HG03135 (cell line): ENCODE measurements around the gene ADGRD1.

Experiments used
- ATAC-seq: cut with Tn5 transposase; IDR thresholded peaks from one replicate; pipeline ENCODE4 v1.9.1; 2021; ENCODE audit warnings: mild to moderate bottlenecking, moderate library complexity; ENCODE audit not compliant: unreplicated experiment

ADGRD1 gene

DNA sequence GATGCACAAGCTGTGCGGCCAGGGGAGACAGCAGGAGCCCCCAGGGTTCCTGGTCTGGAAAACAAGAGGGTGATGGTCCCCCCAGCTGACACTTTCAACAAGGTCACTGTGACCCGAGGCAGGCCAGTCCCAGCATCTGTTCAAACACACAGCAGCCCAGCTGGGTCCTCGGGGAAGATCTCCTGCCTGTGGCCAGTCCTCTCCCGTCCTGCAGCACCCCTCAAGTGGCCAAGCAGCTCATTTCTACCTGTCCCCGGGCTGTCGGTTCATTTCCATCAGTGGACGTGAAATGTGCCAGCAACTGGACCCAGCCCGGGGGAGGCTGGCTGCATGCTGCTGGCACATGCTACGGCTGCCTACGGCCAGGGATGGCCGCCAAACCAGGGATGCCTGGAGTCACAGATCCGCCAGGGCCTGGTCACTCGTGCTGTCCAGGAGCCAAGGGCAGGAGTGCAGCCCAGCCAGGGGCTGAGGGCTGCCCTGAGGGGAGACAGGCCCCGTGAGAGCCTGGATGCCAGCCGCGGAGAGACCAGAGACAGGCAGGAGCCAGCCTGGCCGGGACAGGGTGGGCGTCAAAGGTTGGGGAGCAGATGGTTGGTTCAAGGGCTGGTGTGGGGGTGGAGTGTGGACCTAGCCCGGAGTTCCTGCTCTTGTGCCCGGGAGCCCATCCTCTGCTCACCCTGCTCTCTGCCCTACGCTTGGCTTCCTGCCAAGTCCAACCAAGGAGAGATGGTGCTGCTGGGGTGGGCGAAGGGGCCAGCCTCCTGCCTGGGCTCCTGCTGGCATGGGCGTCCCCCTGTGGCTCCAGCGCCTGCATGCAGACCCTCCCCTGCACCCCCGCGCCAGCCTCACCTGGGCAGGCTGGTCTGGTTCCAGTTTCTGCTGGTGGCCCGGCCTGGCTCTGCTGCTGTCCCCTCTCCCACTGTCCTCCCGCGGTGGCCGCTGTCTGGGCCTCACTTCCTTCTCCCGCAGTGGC lies 143.8 kb downstream of the ADGRD1 start:
- ATAC-seq = no peak

DNA sequence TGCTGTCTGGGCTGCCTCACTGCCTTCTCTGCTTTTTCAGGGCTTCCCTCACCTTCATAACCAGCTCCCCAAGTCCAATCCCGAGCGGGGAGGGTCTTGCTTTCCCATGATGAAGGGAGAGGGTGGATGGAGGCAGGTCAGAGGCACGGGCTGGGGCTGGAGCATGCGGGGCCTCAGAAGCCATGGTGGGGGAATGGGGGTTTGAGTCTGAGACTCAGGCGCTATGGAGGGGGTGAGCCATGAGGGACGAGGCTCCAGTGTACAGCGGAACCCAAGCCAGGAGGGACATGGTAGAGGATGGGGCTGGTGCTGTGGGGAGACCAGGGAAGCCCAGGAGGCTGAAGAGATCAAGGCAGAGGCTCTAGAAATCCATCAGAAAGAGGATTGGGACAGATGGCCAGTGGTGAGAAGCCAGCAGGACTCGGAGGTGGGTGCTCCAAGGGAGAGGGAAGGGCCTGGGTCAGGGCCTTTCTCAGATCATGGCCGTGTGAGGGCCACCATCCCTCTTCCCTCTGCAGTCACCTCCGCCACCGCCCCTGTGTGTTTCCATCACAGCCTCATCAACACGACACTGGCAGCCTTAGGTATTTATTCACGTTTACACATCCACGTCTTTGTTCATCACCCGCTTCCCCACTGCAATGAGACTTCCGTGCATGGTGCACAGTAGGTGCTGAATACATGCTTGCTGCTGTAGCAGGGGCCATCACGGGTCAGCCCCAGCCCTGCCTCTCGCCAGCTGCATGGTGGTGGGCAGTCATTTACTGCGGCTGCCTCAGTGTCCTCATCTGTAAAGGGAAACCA lies 144.7 kb downstream of the ADGRD1 start:
- ATAC-seq = no peak

- no peak for ATAC-seq
Measured at GRCh38 chr12:131100031-131100674, 146.4 kb downstream of the ADGRD1 start.

DNA sequence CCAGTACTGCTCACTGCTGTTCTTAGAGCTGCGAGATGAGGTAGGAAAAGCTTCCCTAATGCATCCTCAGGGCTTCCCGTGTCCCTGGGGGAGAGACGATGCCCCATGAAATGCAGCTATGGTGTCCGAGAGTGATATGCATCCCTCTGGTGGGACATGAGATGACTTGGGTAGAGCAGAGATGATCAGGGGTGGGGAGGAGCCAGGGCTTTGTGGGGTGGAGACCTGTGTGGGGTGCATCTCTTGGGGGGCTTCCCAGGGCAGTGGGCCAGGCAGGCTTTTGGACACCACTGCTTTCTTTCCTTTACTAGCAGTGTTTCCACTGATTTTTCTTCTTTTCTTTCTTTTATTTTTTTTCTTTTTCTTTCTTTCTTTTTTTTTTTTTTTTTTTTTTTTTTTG lies 147.3 kb downstream of the ADGRD1 start:
- ATAC-seq = no peak

DNA sequence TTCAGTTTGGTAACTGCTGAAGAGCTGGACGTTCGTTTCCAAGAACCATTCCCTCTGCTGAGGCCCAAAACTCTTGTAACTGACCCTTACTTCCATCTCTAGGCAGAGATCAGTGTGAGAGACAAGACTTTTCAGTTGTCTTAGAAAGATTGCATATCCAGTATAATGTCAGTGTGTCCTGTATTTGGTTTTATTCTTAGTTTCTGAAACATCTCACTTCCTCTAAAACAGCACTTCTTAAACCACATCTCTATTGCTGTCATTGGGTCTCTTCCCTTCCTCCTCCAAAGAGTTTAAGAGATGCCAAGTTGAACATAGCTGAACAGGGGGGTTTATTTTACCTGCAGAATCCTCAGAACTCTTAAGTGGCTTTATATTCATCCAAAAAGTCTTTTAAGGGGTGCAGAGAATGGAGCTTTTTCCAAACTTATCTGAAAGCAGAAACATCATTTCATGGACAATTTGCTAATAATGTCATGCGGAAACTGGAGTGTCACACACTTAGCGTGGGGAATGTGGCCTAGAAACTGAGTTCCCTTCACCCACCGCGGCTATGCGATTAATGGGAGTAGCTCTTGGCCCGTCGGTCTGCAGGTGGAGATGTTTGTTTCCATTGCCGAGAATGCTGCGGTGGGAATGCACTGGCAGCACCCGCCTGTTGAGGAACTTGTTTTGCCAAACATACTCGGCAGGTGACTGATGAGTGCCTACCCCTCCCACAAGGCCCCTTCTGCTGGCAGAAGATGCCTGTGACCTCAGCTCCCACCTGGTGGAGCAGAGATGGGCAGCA lies 148.2 kb downstream of the ADGRD1 start:
- ATAC-seq = peak; percentile 81

DNA sequence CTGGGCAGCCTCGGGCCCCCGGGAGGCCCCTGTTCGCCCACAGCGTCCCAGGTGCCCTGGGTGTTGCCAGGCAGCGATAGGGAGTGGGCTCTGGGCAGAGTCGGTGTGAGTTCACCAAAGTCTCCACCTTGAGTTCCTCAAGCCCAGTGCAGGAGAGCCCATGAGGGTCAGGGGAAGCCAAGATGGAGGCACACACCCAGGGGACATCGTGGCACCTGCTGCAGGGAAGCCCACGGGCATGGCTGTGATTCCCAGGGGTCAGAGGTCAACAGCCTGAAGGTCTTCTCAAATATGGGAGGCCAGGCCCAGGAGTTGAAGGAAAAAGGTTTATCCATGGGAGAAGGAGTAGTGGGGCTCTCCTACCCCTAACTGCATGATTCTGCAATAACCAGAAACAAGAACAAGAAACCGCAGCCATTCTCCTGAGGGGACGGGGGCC lies 148.8 kb downstream of the ADGRD1 start:
- ATAC-seq = no peak

DNA sequence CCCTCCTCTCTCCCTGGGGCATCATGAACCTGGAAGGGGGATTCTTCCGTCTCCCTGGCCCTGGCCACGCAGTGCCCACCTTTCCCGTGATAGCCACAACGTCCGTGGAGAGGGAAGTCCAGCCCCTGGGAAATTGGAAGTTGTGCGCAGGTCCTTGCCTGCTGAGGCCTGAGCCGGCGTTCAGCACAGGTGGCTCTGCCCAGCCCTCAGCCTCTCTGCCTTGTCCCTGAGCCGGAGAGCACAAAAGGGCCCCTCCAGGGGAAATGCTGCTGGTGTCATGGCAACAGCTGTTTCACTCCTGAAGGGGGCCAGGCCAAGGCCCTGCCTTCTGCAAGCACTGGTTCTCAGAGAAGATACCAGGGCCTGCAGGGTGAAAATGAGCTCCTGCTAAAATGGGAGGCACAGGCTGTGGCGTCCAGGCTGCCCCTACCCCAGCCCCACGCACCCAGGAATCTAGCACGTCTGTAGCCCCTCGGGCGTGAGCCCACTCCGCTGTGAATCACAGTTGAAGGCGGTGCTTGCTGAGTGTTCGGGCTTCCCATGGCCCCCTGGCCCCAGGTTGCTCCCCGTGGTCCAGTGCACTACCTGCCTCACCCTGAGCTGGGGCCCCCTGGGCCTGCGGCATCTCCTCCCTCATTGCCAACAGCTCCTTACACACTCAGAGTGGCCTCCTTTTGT lies 149.4 kb downstream of the ADGRD1 start:
- no peak for ATAC-seq

DNA sequence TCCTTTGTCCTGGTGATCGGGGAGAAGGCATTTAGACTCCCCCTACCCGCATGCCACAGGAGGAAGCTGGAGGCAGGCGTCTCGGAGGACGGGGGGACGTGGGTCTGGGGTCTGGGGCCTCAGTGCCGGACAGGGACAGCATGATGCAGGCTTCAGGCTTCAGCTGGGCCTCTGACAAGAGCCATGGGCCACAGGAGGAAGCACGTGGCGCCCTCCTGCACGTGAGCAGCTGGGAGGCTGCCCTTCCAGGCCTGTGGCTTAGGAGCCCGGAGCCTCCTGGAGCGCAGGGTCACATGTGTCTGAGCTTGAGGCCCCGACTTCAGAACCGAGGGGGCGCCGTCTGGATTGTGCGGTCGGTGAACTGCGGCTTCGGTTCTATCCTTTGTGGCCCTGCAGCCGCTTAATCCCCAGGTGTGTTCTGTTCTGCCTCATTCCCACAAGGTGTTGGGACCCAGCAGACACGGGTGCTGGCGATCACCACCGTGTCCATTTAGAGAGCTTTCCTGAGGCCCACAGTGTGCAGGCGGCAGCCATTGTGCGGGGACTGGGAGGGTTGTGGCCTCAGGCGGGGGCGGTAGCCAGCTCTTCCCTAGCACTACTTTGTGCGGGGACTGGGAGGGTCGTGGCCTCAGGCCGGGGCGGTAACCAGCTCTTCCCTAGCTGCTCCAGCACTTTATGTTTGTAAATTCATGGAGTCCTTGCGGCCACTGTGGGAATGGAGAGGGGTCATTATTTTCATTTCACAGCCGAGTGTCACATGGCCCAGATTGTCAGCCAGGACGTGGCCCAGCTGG lies 150.2 kb downstream of the ADGRD1 start:
- ATAC-seq = no peak

DNA sequence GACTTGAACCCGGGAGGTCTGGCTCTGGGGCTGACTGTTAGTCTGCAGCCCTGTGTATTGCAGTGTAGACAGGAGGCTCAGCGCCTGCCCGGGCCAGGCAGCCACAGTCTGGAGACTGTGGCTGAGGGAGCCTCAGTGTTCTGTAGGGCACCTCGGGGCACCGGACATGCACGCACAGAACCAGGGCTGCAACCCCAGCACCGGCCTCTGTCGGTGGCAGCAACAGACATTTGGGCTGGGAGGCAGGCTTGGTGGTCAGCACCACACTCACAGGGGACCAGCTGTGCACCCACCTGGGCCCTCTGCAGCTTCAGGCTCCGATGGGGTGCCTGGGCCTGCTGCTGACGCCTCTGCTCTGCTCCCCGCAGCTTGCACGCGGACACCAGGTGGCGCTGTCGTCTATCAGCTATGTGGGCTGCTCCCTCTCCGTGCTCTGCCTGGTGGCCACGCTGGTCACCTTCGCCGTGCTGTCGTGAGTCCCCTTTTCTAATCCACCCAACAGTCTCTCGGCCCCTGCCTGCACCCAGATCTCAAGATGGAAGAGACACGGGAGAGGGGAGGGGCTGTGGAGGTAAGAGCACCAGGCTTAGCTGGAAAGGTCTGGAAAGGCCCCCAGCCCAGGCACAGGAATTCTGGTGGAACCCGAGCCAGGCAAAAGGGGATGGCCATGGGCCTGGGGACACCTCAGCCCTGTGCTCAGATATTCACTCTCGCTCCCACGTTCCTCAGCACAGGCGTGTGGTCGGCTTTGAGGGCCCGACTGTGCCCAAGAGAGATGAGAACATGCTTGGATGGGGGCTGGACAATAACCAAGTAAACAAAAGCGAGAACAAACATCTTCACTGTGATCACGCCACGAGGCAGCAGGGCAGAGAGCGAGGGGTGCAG lies 151.0 kb downstream of the ADGRD1 start:
- ATAC-seq = peak; percentile 56

- ATAC-seq = no peak
Measured at GRCh38 chr12:131105351-131105735, 151.6 kb downstream of the ADGRD1 start.

DNA sequence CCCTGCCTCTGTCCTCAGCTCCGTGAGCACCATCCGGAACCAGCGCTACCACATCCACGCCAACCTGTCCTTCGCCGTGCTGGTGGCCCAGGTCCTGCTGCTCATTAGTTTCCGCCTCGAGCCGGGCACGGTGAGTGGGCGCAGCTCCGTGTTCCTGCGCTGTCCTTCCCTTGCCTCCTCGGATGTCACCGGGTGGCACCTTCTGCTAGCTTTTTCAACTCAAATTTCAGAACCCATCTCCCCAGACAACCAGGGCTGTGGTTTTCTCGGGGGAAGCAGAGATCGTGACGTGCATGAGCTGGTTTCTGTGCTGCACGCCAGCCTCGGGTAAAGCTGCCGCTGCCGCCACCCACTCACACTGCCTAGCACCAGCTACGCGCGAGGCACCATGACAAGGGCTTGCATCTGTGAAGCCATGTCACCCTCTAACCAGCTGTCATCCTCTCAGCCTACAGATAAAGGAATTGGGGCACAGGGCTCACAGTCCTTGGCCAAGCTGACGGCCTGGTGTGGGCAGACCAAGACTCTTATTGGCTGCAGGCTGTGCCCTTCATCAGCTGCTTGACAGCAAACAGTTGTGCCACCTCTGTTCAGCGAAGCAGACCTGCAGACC lies 152.1 kb downstream of the ADGRD1 start:
- ATAC-seq = no peak

DNA sequence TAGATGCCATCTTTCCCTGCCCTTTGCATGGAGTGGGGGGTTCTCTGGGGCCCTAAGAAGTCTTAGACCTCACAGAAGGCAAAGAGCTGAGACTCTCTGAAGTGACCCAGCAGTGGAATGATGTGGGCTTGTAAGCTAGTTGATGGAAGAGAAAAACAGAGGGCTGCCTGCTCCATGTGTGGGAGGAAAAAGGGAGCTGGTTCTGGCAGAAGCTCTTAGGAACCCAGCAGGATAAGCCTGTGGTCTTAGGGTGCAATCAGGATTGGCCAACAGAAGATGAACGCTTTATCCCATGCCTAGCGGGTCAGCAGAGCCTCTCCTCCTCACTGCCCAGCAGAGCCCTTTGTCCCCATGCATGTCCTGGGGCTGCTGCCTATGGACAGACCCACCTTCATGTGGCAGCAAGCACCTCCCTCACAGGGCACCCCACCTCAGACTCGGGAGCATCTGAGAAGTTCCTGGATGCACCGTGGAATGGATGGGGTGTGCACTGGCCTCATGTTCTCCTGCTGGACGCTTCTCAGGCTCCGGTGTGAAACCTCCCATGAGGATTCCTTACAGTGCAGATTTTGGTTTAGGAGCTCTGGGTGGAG lies 152.7 kb downstream of the ADGRD1 start:
- ATAC-seq = no peak

- ATAC-seq = no peak
Measured at GRCh38 chr12:131108177-131108955, 154.7 kb downstream of the ADGRD1 start.

DNA sequence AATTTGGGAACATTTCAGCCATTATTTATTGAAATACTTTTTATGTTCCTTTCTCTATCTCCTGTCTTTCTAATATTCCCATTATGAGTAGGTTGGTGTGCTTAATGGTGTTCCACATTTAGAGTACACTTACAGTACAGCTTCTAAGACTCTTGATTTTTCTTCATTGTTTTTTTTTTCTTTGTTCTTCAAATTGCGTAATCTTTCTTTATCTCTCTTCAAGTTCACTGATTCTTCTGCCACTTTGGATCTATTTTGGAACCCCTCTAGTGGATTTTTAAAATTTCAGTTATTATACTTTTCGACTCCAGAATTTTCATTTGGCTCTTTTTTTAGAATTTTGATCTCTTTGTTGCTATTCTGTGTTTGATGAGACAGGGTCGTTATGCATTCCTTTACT lies 157.7 kb downstream of the ADGRD1 start:
- ATAC-seq = no peak

DNA sequence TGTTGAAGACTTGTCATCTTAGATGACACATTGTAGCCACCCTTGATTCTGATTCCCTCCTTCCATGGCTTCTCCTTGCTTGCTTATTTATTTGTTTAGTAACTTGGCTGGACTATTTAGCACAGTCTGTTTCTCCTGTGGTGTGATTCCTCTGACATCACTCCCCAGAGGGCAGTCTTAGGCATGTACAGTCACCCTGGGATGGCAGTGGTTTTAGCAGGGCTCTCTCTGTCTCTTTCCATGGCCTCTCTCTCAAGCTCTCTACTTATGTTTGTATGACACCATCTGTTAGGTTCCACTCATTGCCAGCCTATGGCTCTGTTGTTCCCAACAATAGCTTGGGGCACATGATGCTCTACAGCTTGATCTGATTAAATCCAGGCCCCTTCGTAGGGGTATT lies 158.3 kb downstream of the ADGRD1 start:
- no peak for ATAC-seq

GRCh38 chr12:131112700-131113290 lies 159.1 kb downstream of the ADGRD1 start:
- no peak for ATAC-seq
